GM19467 (cell line): ENCODE results near the gene PLA2G3.
"Not testable (repeated sequence)": the region's sequence is repeated elsewhere in the genome, so short reads cannot be mapped to it uniquely, and the experiment has no call there.

Experiments
- ATAC-seq: cut with Tn5 transposase; IDR thresholded peaks from one replicate; pipeline ENCODE4 v1.9.1; 2021; ENCODE audit warnings: mild to moderate bottlenecking, moderate library complexity; ENCODE audit not compliant: unreplicated experiment

Gene PLA2G3, protein sequence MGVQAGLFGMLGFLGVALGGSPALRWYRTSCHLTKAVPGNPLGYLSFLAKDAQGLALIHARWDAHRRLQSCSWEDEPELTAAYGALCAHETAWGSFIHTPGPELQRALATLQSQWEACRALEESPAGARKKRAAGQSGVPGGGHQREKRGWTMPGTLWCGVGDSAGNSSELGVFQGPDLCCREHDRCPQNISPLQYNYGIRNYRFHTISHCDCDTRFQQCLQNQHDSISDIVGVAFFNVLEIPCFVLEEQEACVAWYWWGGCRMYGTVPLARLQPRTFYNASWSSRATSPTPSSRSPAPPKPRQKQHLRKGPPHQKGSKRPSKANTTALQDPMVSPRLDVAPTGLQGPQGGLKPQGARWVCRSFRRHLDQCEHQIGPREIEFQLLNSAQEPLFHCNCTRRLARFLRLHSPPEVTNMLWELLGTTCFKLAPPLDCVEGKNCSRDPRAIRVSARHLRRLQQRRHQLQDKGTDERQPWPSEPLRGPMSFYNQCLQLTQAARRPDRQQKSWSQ

GRCh38 chr22:31139866-31140716, at the start of gene PLA2G3:
Gene PLA2G3 (minus strand): TSS chr22:31140508. CDS start chr22:31140354, 154 bp downstream.
- no peak for ATAC-seq

GRCh38 chr22:31187627-31188026, 47.3 kb upstream of the PLA2G3 start:
- no peak for ATAC-seq

- no peak for ATAC-seq
These were observed 44.7 kb upstream of the PLA2G3 start for GRCh38 chr22:31185056-31185455.

DNA sequence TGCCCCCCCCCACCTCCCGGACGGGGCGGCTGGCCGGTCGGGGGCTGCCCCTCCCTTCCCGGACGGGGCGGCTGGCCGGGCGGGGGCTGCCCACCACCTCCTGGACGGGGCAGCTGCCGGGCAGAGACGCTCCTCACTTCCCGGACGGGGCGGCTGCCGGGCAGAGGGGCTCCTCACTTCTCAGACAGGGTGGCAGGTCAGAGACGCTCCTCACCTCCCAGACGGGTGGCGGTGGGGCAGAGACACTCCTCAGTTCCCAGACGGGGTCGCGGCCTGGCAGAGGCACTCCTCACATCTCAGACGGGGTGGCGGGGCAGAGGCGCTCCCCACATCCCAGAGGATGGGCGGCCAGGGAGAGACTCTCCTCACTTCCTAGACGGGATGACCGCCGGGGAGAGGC, 43.7 kb upstream of the PLA2G3 start:
- ATAC-seq, result no peak

- no peak for ATAC-seq
These were observed 39.0 kb upstream of the PLA2G3 start for GRCh38 chr22:31179345-31179744.

DNA sequence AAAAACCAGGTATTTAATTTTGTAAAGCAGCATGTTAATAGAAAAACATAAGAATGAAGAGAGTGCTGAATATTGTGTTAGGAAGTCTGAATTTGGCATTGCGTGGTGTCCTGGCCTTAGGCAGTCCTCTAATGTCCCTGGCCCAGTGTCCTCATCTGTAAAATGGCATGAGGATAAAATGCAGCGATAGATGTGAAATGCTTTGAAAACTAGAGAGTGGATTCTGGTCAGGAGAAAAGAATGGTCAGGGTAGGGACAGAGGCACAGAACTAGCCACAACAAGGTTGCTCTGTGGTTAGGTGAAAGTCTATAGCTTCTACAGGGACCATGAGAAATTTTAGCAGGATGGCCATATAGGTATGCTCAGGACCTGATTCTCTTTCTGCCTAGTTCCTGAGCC, 38.6 kb upstream of the PLA2G3 start:
- no peak for ATAC-seq

DNA sequence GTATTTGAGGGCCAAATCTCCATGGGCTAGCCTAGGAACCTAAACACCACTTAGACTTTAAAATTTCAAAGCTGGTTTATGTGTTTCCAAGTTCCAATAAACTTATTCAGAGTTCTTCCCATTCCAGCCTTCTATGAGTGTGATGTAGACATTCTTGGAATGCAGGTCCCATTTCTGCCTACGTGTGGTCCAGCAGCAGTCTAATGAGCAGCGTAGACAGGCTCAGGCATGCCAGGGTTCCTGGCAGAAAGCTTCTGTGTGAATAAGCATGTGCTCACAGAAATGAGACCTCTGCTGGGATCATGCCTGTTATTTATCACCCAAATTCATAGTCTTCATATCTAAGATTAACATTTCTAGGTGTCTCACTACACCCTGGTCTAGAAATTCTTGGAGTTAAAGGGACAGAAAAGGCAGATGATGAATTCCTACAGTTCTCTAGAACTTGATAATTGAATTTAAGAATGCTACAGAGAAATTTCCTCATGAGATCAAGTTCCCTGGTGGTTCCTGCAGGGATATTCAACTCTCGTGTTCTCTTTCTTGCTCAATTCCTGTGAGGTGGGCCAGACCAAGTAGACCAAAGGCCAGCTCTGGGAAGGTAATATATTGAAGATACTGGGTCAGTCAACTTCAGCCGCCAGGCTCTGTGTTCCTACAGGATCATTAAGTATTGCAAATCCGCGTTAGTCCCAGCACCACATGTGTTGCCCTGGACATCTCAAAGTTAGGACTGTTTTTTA, 37.3 kb upstream of the PLA2G3 start:
- no peak for ATAC-seq

- no peak for ATAC-seq
These were observed 36.6 kb upstream of the PLA2G3 start for GRCh38 chr22:31176923-31177322.

DNA sequence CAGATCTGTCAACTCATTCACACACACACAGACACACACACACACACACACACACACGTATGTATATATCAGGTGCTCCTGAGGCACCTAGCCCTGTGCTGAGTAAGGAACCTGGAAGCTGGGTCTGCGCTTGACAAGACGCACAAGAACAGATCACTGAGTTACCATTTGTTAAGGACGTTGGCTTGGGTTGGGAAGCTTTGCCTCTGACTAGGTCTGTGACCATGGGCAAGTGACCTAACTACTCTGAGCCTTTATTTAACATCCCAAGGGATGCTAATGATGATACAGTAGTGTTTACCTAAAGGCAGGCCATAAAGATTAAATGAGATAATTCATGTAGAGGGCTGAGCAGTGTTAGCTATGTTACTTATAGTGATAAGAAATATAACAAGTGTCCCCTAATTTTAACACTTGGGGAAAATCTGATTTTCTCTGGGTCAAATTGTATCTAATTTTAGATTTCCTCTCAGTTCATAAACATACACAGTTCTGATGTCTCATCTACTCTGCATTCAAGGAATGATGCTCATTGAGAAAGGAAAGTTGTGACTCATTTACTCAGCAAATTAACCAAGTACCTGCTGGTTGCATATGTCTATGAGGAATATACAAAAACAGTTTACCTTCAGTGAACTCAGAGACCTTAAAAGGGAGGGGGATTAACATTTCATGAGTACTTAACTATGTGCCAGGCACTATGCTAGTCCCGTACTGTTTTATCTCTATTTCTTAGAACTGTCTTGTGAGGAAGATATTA, 33.3 kb upstream of the PLA2G3 start:
- ATAC-seq, result no peak

GRCh38 chr22:31171734-31172133, 31.4 kb upstream of the PLA2G3 start:
- ATAC-seq, result not testable (repeated sequence)

GRCh38 chr22:31170971-31171370, 30.7 kb upstream of the PLA2G3 start:
- no peak for ATAC-seq

- ATAC-seq, result no peak
These were observed 21.9 kb upstream of the PLA2G3 start for GRCh38 chr22:31162015-31162765.

DNA sequence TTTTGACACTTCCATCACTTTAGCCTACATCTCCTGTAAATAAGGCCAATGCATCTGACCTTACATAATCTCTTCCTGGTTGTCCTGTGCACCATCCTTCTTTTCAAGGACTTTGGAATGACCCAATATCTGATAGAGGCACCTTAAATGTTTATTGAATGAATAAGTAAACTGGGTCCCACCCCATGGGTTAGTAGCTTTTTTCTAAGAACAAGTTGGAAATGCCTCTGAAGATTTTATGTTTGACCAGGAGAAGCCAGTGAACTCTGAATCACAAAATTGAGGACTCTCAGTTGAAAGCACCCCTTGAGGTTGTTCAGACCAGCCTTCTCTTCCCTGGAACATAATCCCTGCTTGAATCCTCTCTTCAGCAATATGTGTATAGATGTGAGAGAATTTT, 21.1 kb upstream of the PLA2G3 start:
- no peak for ATAC-seq

DNA sequence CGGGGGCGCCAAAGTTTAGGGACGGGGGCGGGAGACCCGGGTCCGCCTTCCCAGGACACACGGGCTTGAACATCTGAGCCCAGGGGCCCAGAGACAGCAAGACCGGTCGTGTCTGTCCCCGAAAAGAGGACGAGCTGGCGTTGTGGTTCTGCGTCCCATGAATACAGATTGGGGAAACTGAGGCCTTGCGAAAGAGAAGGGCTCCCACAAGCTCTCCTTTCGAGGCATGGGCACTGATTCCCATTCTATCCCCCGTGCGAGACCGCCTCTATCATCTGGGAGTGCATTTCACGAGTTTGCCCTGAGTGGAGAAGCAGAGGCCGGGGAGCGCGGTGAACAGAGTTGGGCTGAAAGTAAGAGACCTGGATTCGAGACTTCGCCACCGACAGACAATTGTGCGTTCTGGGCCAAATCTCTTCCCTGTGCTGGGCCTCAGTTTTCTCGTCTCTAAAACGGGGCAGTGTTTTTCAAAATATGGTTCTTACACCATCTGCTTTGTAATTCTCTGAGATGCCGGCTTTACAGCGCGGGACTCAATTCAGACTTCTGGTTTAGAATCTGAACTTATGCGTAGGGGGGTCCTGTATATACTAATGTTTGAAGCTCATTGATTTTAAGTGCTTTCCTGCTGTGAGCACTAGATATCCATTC, 20.1 kb upstream of the PLA2G3 start:
- ATAC-seq, result peak; percentile 13

DNA sequence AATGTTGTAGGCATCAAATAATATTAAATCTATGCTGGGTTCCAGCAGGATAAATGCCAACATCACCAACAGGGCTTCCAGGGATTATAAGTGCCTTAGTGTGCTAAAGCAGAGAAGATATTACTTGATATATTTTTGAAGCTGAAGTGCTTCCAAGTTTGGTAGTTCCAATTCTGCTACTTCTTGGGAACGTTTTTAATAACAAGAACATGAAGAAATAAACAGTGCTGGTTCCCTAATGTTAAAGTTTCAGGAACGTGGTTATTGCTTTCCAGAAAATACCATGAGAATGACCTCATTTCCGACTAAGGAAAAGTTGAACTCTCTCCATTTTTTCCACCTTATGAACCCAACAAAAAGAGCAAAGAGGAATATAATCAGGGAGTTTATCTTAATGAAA, 15.1 kb upstream of the PLA2G3 start:
- no peak for ATAC-seq

DNA sequence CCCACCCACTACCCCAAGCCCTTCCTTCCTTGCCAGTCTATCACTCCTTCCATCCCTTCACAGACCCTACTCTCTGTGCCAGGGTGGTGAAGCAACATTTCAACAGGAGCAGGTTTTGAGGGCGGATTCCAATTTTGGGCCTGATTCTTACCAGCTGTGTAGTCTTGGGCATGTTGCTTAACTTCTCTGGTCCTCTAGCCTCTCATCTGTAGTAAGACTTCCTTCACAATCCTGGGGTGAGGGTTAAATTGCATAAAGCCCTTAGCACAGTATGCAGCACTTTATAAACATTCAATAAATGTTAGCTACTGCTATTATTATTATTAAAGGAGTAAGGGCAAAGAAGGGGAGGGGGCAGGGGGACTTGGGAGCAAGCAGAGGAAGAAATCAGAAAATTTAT, 14.7 kb upstream of the PLA2G3 start:
- no peak for ATAC-seq

DNA sequence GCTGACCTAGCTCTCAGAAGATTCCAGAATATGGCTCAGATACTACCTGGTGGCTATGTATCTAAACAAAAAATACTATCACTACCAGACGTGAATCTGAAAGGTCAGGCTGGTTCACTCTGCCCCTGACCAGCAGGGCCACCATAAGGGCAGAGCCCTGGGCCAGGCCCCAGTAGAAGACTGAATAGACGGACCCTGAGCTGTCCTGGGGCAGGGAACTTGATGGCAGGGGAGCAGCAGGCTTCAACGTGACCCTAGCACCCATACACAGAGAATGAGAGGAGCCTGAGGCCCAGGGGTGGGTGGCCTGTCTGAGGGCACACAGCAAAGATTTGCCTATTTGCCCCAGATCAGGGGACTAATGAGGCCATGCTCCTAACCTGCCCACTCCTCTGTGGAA, 13.0 kb upstream of the PLA2G3 start:
- no peak for ATAC-seq

DNA sequence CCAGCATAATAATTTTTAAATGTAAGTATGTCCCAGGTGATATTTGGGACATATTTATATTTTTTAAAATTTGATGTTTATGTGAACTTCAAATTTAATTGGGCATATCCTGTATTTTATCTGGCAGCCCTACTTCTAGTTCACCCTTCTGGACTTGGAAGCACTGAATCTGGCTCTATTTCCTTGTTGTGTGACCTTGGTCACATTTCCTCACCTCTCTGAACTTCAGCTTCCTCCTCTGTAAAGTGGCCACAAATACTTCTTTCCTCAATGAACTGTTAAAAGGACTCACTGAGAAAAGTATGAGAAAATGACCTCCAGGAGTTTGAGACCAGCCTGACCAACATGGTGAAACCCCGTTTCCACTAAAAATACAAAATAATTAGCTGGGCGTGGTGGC, 11.6 kb upstream of the PLA2G3 start:
- ATAC-seq, result no peak

- ATAC-seq, result no peak
These were observed 10.3 kb upstream of the PLA2G3 start for GRCh38 chr22:31150615-31151014.
